Esophagus muscularis mucosa (tissue), 4 donors: ENCODE measurements around the gene RIN3. TPM values are rescaled to one million over a fixed set of nuclear protein-coding genes. Genes with fewer than 3 reads are reported as not detected.

Source experiments
- DNase-seq: peaks from one replicate; pipeline ENCODE4 v3.0.0-alpha.2; 2017; ENCODE audit errors: extremely low spot score
- H3K27ac ChIP-seq, 4 donors: fragments of 200-600 bp; sonication (generic); replicated peaks in 1 of 4; 1 replicate in 3 of 4; 2 replicates in 1 of 4; pipeline ENCODE4 v1.5.1; 2016 to 2019; ENCODE audit warnings: mild to moderate bottlenecking in 1 of 4
- H3K27me3 ChIP-seq, 4 donors: fragments of 200-600 bp; sonication (generic); one replicate each; pipeline versions ENCODE4 v1.5.1 to v1.6.0; 2016 to 2019
- H3K36me3 ChIP-seq, 4 donors: fragments of 200-600 bp; sonication (generic); one replicate each; pipeline ENCODE4 v1.5.1; 2016 to 2019
- H3K4me1 ChIP-seq, 4 donors: fragments of 200-600 bp; sonication (generic); one replicate each; pipeline ENCODE4 v1.5.1; 2016 to 2019
- H3K4me3 ChIP-seq, 4 donors: fragments of 200-600 bp; sonication (generic); 1 replicate in 2 of 4; 2 replicates in 2 of 4; pipeline ENCODE4 v1.5.1; 2016 to 2019; ENCODE audit warnings: mild to moderate bottlenecking in 4 of 4, moderate library complexity in 1 of 4
- H3K9me3 ChIP-seq, 4 donors: fragments of 200-600 bp; sonication (generic); 1 replicate in 3 of 4; 2 replicates in 1 of 4; pipeline ENCODE4 v1.5.1; 2016 to 2019
- EP300 ChIP-seq: sonication (generic); formaldehyde crosslinking; IDR thresholded peaks from one replicate; pipeline ENCODE4 v1.6.1; 2017; ENCODE audit warnings: antibody characterized with exemption
- POLR2A ChIP-seq: fragments of 450-650 bp; IDR thresholded peaks from one replicate; pipeline ENCODE4 v1.6.1; 2017; ENCODE audit warnings: antibody characterized with exemption, moderate library complexity, mild to moderate bottlenecking, low read depth
- POLR2AphosphoS5 ChIP-seq, 2 donors: sonication (generic); formaldehyde crosslinking; IDR thresholded peaks; one replicate each; pipeline ENCODE4 v1.6.1; 2017; ENCODE audit warnings: antibody characterized with exemption in 2 of 2
- WGBS: methylation state at CpG from one replicate; pipeline ENCODE4 v1.1.5; 2018; 5-methylcytosine and 5-hydroxymethylcytosine counted together
- intact Hi-C: fragments of 100-400 bp; cut with DNase I; formaldehyde crosslinking; loops from one replicate; pipeline ENCODE4 v1.15.1; 2023
- total RNA-seq, 4 donors: library from RNA; depleted of rRNA; stranded (reverse); fragments of >200 nt; gene quantifications; one replicate each; pipeline versions ENCODE4 v1.1.0 to v1.2.1, GENCODE V29; 2016
- TF ChIP-seq, protein P1 (sequence below), 3 experiments: fragments of 200-600 bp in 2 of 3; fragments of 450-650 bp in 1 of 3; sonication (generic) in 2 of 3; IDR thresholded peaks; one replicate each; pipeline ENCODE4 v1.5.1; 2017 to 2019; ENCODE audit warnings: antibody characterized with exemption in 3 of 3, mild to moderate bottlenecking in 2 of 3, moderate library complexity in 1 of 3

RIN3 gene
- total RNA-seq, 4 donors from 2014 or later, result 10.6 to 20.0 (median 13.1) TPM

DNA sequence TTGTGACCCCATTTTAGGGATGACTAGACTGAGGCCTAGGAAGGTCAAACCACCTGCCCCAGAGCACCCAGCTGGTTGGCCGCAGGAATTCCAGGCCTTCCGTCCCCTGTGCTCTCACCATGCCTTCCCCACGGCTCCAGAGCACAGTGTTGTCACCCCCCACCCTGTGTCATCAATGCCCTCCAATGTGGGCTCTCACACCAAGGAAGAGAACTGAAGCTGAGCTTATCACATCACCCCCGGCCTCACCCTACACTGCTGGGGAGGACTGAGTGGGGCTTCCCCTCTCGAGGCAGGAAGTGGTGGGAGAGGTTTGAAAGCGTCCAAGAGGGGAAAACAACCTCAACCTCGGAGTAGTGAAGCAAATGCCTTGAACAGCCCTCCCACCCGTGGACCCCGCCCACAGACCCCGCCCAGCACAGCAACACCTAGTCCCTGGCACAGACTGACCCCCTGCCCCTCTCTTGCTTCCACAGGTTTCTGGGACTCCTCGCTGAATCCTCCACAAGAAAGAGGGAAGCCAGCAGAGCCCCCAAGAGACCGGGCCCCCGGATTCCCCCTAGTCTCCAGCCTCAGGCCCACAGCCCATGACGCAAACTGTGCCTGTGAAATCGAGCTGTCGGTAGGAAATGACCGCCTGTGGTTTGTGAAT lies 137.7 kb downstream of the RIN3 start:
- WGBS, result 83% methylated on average over 6 of the region's 17 CpGs
- peak overlapping the region in 2 of 4 donors; percentile 37 to 50 for H3K4me3 ChIP-seq
- H3K27me3 ChIP-seq, result no peaks in the 10 kb centered on the region
- no peak for DNase-seq
- H3K9me3 ChIP-seq, result no peaks in the 10 kb centered on the region
- H3K36me3 ChIP-seq, result peaks cover 0 to 33% (median 19%) of the 10 kb centered on the region in 4 donors
- intact Hi-C loops, result no loop called here
- H3K4me1 ChIP-seq, result peaks cover 6 to 57% (median 50%) of the 10 kb centered on the region in 4 donors
- peak overlapping the region; percentile 87 to 94 (median 92) for H3K27ac ChIP-seq
- TF ChIP-seq POLR2AphosphoS5 (IDR thresholded peaks at IDR 0.05), result no peak
- no peak for TF ChIP-seq POLR2A
- TF ChIP-seq, protein P1, sequence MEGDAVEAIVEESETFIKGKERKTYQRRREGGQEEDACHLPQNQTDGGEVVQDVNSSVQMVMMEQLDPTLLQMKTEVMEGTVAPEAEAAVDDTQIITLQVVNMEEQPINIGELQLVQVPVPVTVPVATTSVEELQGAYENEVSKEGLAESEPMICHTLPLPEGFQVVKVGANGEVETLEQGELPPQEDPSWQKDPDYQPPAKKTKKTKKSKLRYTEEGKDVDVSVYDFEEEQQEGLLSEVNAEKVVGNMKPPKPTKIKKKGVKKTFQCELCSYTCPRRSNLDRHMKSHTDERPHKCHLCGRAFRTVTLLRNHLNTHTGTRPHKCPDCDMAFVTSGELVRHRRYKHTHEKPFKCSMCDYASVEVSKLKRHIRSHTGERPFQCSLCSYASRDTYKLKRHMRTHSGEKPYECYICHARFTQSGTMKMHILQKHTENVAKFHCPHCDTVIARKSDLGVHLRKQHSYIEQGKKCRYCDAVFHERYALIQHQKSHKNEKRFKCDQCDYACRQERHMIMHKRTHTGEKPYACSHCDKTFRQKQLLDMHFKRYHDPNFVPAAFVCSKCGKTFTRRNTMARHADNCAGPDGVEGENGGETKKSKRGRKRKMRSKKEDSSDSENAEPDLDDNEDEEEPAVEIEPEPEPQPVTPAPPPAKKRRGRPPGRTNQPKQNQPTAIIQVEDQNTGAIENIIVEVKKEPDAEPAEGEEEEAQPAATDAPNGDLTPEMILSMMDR (IDR thresholded peaks at IDR 0.05), result no peak
- TF ChIP-seq EP300, result no peak

- Histone ChIP-seq H3K27me3 (no peaks in the 10 kb centered on the region), H3K9me3 (no peaks in the 10 kb centered on the region), H3K36me3 (peaks cover 0 to 33% (median 19%) of the 10 kb centered on the region in 4 donors), H3K4me1 (peaks cover 3 to 55% (median 48%) of the 10 kb centered on the region in 4 donors), H3K27ac (peak overlapping the region; percentile 40 to 94 (median 92)), H3K4me3 (peak overlapping the region; percentile 37 to 50 (median 40))
- intact Hi-C loops, result no loop called here
- no peak for DNase-seq
- 67% methylated on average over 23 of the region's 27 CpGs for WGBS
- TF ChIP-seq, protein P1 (IDR thresholded peaks at IDR 0.05), result no peak
- TF ChIP-seq EP300 (no peak), POLR2AphosphoS5 (IDR thresholded peaks at IDR 0.05) (peak in 1 of 2 donors; percentile 31)
These were observed 138.3 kb downstream of the RIN3 start for GRCh38 chr14:92651758-92652406.

DNA sequence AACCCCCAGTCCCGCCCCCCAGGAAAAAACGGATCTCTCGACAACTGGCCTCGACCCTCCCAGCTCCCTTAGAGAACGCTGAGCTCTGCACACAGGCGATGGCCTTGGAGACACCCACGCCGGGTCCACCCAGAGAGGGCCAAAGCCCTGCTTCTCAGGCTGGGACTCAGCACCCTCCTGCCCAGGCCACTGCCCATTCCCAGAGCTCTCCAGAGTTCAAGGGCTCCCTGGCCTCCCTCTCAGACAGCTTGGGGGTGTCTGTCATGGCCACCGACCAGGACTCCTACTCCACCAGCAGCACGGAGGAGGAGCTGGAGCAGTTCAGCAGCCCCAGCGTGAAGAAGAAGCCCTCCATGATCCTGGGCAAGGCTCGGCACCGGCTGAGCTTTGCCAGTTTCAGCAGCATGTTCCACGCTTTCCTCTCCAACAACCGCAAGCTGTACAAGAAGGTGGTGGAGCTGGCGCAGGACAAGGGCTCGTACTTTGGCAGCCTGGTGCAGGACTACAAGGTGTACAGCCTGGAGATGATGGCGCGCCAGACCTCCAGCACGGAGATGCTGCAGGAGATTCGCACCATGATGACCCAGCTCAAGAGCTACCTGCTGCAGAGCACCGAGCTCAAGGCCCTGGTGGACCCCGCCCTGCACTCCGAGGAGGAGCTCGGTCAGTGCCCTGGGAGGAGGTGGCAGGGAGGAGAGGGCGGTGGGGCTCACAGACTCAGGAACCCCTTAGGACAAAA lies 139.0 kb downstream of the RIN3 start:
- TF ChIP-seq POLR2A, result no peak
- no peak for TF ChIP-seq EP300
- TF ChIP-seq, protein P1 (IDR thresholded peaks at IDR 0.05), result no peak
- no peak for TF ChIP-seq POLR2AphosphoS5 (IDR thresholded peaks at IDR 0.05)
- Histone ChIP-seq H3K36me3 (peaks cover 0 to 33% (median 19%) of the 10 kb centered on the region in 4 donors), H3K4me3 (peak overlapping the region; percentile 37 to 50 (median 40)), H3K27ac (peak overlapping the region; percentile 27 to 94 (median 92)), H3K27me3 (no peaks in the 10 kb centered on the region), H3K9me3 (no peaks in the 10 kb centered on the region), H3K4me1 (peaks cover 3 to 55% (median 47%) of the 10 kb centered on the region in 4 donors)
- 82% methylated on average over 14 of the region's 26 CpGs for WGBS
- no peak for DNase-seq
- intact Hi-C loops, result no loop called here

- Histone ChIP-seq H3K4me3 (peak overlapping the region; percentile 37 to 50 (median 40)), H3K27ac (peak overlapping the region; percentile 27 to 94 (median 92)), H3K27me3 (no peaks in the 10 kb centered on the region), H3K4me1 (peaks cover 9 to 55% (median 43%) of the 10 kb centered on the region in 4 donors), H3K36me3 (peaks cover 0 to 36% (median 19%) of the 10 kb centered on the region in 4 donors), H3K9me3 (no peaks in the 10 kb centered on the region)
- 81% methylated on average over 9 of the region's 11 CpGs for WGBS
- intact Hi-C loops, result no loop called here
- no peak for DNase-seq
- TF ChIP-seq, protein P1 (IDR thresholded peaks at IDR 0.05), result no peak
- TF ChIP-seq POLR2AphosphoS5 (IDR thresholded peaks at IDR 0.05) (no peak), POLR2A (no peak), EP300 (no peak)
These were observed 139.6 kb downstream of the RIN3 start for GRCh38 chr14:92653162-92653651.
